Colonic mucosa (tissue), 4 donors: Measurements from ENCODE around the gene XIRP2. TPM values are rescaled to one million over a fixed set of nuclear protein-coding genes. Genes with fewer than 3 reads are reported as not detected.

Experiments used
- DNase-seq: peaks from one replicate; pipeline ENCODE4 v3.0.0-alpha.2; 2020
- H3K27ac ChIP-seq: fragments of 200-600 bp; one replicate; pipeline ENCODE4 v1.8.0; 2021
- H3K27me3 ChIP-seq: fragments of 200-600 bp; one replicate; pipeline ENCODE4 v1.8.0; 2021
- H3K36me3 ChIP-seq: fragments of 200-600 bp; one replicate; pipeline ENCODE4 v1.8.0; 2021
- H3K4me1 ChIP-seq: fragments of 200-600 bp; one replicate; pipeline ENCODE4 v1.8.0; 2021; ENCODE audit warnings: mild to moderate bottlenecking
- H3K4me3 ChIP-seq: fragments of 200-600 bp; one replicate; pipeline ENCODE4 v1.8.0; 2021
- H3K9ac ChIP-seq, 2 donors: one replicate each; pipeline ENCODE4 v1.7.0; 2013; ENCODE audit warnings: control low read depth in 2 of 2, low read depth in 2 of 2, low read length in 2 of 2
- H3K9me3 ChIP-seq: fragments of 200-600 bp; one replicate; pipeline ENCODE4 v1.8.0; 2021
- CTCF ChIP-seq: fragments of 200-600 bp; IDR thresholded peaks from one replicate; pipeline ENCODE4 v1.8.0; 2022; ENCODE audit warnings: antibody characterized with exemption, mild to moderate bottlenecking
- intact Hi-C: fragments of 100-400 bp; cut with DNase I; formaldehyde crosslinking; loops from one replicate; pipeline ENCODE4 v1.14.1; 2022
- total RNA-seq, 2 donors: library from RNA; stranded (reverse); fragmentation: NEBNext Ultra II Directional in 1 of 2; extraction: Animal tissue kit (Norgen Biotek cat#: 25700) in 1 of 2; gene quantifications; one replicate each; pipeline ENCODE4 v1.2.1, GENCODE V29; 2021
- donor health status: healthy.
- donor health status: DM: no; HTN: no; CAD: no.
- donor health status: DM: no; HTN: no; CAD: no.

Gene XIRP2
- total RNA-seq, 2 donors from 2014 or later, result 0.13 TPM; not detected in 1

- no peaks in the 10 kb centered on the region for H3K4me1 ChIP-seq
- intact Hi-C loops, result no loop called here
- no peaks in the 10 kb centered on the region for H3K36me3 ChIP-seq
- no peak for DNase-seq
- no peaks in the 10 kb centered on the region for H3K9me3 ChIP-seq
- TF ChIP-seq CTCF, result no peak
- no peaks in the 10 kb centered on the region for H3K27me3 ChIP-seq
- no peak overlapping the region for H3K27ac ChIP-seq
- H3K9ac ChIP-seq, result no peak overlapping the region
- no peak overlapping the region for H3K4me3 ChIP-seq
Measured at GRCh38 chr2:166891727-166892126, 3.4 kb downstream of the XIRP2 start.

GRCh38 chr2:166892397-166892796, 4.1 kb downstream of the XIRP2 start:
- Histone ChIP-seq H3K27me3 (no peaks in the 10 kb centered on the region), H3K4me3 (no peak overlapping the region), H3K36me3 (no peaks in the 10 kb centered on the region), H3K9ac (no peak overlapping the region), H3K27ac (no peak overlapping the region), H3K4me1 (no peaks in the 10 kb centered on the region), H3K9me3 (no peaks in the 10 kb centered on the region)
- no peak for DNase-seq
- no peak for TF ChIP-seq CTCF
- intact Hi-C loops, result no loop called here

- TF ChIP-seq CTCF, result no peak
- H3K9me3 ChIP-seq, result no peaks in the 10 kb centered on the region
- H3K4me1 ChIP-seq, result no peaks in the 10 kb centered on the region
- H3K4me3 ChIP-seq, result no peak overlapping the region
- H3K27ac ChIP-seq, result no peak overlapping the region
- H3K36me3 ChIP-seq, result no peaks in the 10 kb centered on the region
- H3K27me3 ChIP-seq, result no peaks in the 10 kb centered on the region
- no peak for DNase-seq
- intact Hi-C loops, result no loop called here
- no peak overlapping the region for H3K9ac ChIP-seq
Measured at GRCh38 chr2:166895243-166895642, 7.0 kb downstream of the XIRP2 start.

- no peak for TF ChIP-seq CTCF
- DNase-seq, result no peak
- Histone ChIP-seq H3K9me3 (no peaks in the 10 kb centered on the region), H3K4me3 (no peak overlapping the region), H3K9ac (no peak overlapping the region), H3K27ac (no peak overlapping the region), H3K36me3 (no peaks in the 10 kb centered on the region), H3K4me1 (no peaks in the 10 kb centered on the region), H3K27me3 (no peaks in the 10 kb centered on the region)
- intact Hi-C loops, result no loop called here
Measured at GRCh38 chr2:166897666-166898065, 9.4 kb downstream of the XIRP2 start.

- Histone ChIP-seq H3K36me3 (no peaks in the 10 kb centered on the region), H3K27me3 (no peaks in the 10 kb centered on the region), H3K9me3 (no peaks in the 10 kb centered on the region), H3K4me3 (no peak overlapping the region), H3K27ac (no peak overlapping the region), H3K4me1 (no peaks in the 10 kb centered on the region), H3K9ac (no peak overlapping the region)
- intact Hi-C loops, result loop anchor here (5.0 kb wide), 1 partner anchor 313 kb away; no protein-coding TSS in a partner anchor
- DNase-seq, result no peak
- TF ChIP-seq CTCF, result no peak
Measured at GRCh38 chr2:166899676-166900075, 11.4 kb downstream of the XIRP2 start.

GRCh38 chr2:166900700-166901099, 12.4 kb downstream of the XIRP2 start:
- DNase-seq, result no peak
- H3K9ac ChIP-seq, result no peak overlapping the region
- TF ChIP-seq CTCF, result no peak
- H3K27me3 ChIP-seq, result no peaks in the 10 kb centered on the region
- intact Hi-C loops, result loop anchor here (5.0 kb wide), 1 partner anchor 312 kb away; no protein-coding TSS in a partner anchor
- H3K9me3 ChIP-seq, result no peaks in the 10 kb centered on the region
- H3K4me1 ChIP-seq, result no peaks in the 10 kb centered on the region
- H3K36me3 ChIP-seq, result no peaks in the 10 kb centered on the region
- no peak overlapping the region for H3K4me3 ChIP-seq
- no peak overlapping the region for H3K27ac ChIP-seq
